Measurements from ENCODE around the gene ELMO1.

DNA sequence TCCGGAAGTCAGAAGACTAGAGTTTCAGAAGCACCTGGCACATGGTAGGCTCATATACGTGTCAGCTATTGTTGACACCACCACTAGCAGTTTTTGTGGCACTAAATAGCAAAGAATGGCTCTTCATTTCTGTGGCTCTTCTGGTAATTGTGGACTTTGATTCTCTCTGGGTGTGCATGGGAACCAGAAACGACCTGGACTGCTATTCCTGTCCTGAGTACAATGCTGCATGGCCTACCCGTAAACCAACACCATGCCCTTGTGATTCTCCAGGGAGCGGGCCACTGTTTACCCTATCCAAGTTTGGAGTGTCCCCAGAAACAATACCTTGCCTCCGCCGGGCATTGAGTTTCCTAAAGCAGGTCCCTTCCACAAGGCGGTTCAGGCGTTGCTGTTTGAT, 561.4 kb downstream of the ELMO1 start:
- no peak for TF ChIP-seq POLR2AphosphoS5 (IDR thresholded peaks at IDR 0.05; ENCODE audit: low read depth, low read length)
- no peak for TF ChIP-seq EZH2 (IDR thresholded peaks at IDR 0.05)
- TF ChIP-seq, protein P1, sequence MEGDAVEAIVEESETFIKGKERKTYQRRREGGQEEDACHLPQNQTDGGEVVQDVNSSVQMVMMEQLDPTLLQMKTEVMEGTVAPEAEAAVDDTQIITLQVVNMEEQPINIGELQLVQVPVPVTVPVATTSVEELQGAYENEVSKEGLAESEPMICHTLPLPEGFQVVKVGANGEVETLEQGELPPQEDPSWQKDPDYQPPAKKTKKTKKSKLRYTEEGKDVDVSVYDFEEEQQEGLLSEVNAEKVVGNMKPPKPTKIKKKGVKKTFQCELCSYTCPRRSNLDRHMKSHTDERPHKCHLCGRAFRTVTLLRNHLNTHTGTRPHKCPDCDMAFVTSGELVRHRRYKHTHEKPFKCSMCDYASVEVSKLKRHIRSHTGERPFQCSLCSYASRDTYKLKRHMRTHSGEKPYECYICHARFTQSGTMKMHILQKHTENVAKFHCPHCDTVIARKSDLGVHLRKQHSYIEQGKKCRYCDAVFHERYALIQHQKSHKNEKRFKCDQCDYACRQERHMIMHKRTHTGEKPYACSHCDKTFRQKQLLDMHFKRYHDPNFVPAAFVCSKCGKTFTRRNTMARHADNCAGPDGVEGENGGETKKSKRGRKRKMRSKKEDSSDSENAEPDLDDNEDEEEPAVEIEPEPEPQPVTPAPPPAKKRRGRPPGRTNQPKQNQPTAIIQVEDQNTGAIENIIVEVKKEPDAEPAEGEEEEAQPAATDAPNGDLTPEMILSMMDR (IDR thresholded peaks at IDR 0.05 in 2 of 3, conservative IDR thresholded peaks at IDR 0.05 in 1 of 3; ENCODE audit: borderline replicate concordance in 1 of 3, insufficient read depth in 1 of 3, low read depth in 2 of 3, low read length in 2 of 3) = no peak
- no peak for TF ChIP-seq SIN3A (IDR thresholded peaks at IDR 0.05; ENCODE audit: low read depth)
- TF ChIP-seq, protein P2, sequence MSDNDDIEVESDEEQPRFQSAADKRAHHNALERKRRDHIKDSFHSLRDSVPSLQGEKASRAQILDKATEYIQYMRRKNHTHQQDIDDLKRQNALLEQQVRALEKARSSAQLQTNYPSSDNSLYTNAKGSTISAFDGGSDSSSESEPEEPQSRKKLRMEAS (IDR thresholded peaks at IDR 0.05) = no peak
- no peak for TF ChIP-seq POLR2A (IDR thresholded peaks at IDR 0.05; ENCODE audit: borderline replicate concordance, extremely low read depth, insufficient read depth, insufficient read length)
- TF ChIP-seq, protein P3, sequence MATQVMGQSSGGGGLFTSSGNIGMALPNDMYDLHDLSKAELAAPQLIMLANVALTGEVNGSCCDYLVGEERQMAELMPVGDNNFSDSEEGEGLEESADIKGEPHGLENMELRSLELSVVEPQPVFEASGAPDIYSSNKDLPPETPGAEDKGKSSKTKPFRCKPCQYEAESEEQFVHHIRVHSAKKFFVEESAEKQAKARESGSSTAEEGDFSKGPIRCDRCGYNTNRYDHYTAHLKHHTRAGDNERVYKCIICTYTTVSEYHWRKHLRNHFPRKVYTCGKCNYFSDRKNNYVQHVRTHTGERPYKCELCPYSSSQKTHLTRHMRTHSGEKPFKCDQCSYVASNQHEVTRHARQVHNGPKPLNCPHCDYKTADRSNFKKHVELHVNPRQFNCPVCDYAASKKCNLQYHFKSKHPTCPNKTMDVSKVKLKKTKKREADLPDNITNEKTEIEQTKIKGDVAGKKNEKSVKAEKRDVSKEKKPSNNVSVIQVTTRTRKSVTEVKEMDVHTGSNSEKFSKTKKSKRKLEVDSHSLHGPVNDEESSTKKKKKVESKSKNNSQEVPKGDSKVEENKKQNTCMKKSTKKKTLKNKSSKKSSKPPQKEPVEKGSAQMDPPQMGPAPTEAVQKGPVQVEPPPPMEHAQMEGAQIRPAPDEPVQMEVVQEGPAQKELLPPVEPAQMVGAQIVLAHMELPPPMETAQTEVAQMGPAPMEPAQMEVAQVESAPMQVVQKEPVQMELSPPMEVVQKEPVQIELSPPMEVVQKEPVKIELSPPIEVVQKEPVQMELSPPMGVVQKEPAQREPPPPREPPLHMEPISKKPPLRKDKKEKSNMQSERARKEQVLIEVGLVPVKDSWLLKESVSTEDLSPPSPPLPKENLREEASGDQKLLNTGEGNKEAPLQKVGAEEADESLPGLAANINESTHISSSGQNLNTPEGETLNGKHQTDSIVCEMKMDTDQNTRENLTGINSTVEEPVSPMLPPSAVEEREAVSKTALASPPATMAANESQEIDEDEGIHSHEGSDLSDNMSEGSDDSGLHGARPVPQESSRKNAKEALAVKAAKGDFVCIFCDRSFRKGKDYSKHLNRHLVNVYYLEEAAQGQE (IDR thresholded peaks at IDR 0.05; ENCODE audit: low read depth) = no peak
